IPS-15b (cell line): ENCODE measurements around the gene RECK.
"Not testable (repeated sequence)": the region's sequence is repeated elsewhere in the genome, so short reads cannot be mapped to it uniquely, and the experiment has no call there.

Experiments
- H3K27me3 ChIP-seq: one replicate; pipeline ENCODE4 v1.6.1; 2013; ENCODE audit warnings: low read length; ENCODE audit not compliant: control insufficient read depth, insufficient read depth
- H3K36me3 ChIP-seq: one replicate; pipeline ENCODE4 v1.6.1; 2013; ENCODE audit warnings: low read length; ENCODE audit not compliant: control insufficient read depth, insufficient read depth
- H3K4me1 ChIP-seq: one replicate; pipeline ENCODE4 v1.6.1; 2013; ENCODE audit warnings: mild to moderate bottlenecking, low read length; ENCODE audit not compliant: control insufficient read depth, insufficient read depth
- H3K4me3 ChIP-seq: one replicate; pipeline ENCODE4 v1.5.1; 2013; ENCODE audit warnings: low read depth, low read length
- H3K9ac ChIP-seq: one replicate; pipeline ENCODE4 v1.6.1; 2013; ENCODE audit warnings: low read depth, mild to moderate bottlenecking, low read length
- H3K9me3 ChIP-seq: one replicate; pipeline ENCODE4 v1.6.1; 2013; ENCODE audit warnings: mild to moderate bottlenecking, low read length; ENCODE audit not compliant: control insufficient read depth, insufficient read depth

Gene RECK

DNA sequence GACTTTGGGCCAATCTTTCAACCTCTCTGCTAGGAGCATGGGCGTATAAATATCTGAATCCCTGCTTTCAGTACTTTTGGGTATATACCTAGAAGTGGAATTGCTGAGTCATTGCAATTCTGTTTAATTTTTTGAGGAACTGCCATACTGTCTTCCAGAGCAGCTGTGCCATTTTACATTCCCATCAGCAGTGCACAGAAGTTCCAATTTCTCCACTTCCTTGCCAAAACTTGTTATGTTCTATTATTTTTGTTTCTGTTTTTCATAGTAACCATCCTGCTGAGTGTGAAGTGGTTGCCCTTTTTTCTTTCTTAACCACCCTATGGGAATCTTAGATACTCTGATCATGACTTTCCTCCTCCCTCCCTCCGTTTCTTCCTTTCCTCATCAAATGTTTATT, 121.4 kb downstream of the RECK start:
- peaks cover 9% of the 10 kb centered on the region for H3K4me1 ChIP-seq
- no peaks in the 10 kb centered on the region for H3K36me3 ChIP-seq
- no peak overlapping the region for H3K4me3 ChIP-seq
- no peak overlapping the region for H3K9ac ChIP-seq
- H3K27me3 ChIP-seq: no peaks in the 10 kb centered on the region
- H3K9me3 ChIP-seq: peaks cover 5% of the 10 kb centered on the region

DNA sequence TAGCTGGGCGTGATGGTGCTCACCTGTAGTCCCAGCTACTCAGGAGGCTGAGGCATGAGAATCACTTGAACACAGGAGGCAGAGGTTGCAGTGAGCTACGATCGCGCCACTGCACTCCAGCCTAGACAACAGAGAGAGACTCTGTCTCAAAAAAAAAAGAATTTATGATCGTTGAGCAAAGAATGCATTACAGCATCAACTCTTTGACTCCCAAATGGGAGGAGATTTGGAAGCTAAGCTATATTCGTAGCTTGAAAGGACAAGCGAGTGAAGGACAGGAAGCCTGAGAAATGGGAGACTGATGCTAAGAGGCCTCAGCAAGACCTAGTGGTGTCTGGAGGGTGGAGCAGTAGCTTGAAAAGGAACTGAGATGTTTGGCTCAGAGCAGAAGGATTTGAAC, 122.2 kb downstream of the RECK start:
- peaks cover 5% of the 10 kb centered on the region for H3K9me3 ChIP-seq

DNA sequence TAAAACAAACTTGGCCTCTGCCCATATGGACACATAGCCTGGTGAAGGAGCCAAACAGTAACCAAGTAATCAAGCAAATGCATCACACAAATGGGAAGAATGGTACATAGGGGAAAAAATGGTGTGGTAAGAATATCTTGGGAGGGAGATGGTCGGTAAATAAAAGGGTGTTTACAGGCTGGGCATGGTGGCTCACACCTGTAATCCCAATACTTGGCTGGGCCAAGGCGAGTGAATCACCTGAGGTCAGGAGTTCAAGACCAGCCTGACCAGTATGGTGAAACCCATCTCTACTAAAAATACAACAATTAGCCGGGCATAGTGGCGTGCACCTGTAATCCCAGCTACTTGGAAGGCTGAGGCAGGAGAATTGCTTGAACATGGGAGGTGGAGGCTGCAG, 122.8 kb downstream of the RECK start:
- peaks cover 17% of the 10 kb centered on the region for H3K4me1 ChIP-seq
- not testable (repeated sequence) for H3K27me3 ChIP-seq, H3K36me3 ChIP-seq, H3K4me3 ChIP-seq, H3K9ac ChIP-seq, H3K9me3 ChIP-seq

More for the DNA sequence above, 122.2 kb downstream of the RECK start:
- H3K4me1 ChIP-seq: peaks cover 14% of the 10 kb centered on the region
- H3K9ac ChIP-seq: no peak overlapping the region
- no peaks in the 10 kb centered on the region for H3K36me3 ChIP-seq
- no peaks in the 10 kb centered on the region for H3K27me3 ChIP-seq
- H3K4me3 ChIP-seq: no peak overlapping the region

DNA sequence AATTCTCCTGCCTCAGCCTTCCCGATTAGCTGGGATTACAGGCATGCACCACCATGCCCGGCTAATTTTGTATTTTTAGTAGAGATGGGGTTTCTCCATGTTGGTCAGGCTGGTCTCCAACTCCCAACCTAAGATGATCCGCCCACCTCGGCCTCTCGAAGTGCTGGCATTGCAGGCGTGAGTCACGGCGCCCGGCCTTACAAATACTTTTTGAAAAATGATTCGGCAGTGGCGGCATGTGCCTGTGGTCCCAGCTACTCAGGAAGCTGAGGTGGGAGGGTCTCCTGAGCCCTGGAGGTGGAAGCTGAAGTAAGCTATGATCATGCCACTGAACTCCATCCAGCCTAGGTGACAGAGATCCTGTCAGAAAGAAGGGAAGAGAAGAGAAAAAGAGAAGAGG, 123.4 kb downstream of the RECK start:
- H3K36me3 ChIP-seq, H3K4me3 ChIP-seq, H3K9me3 ChIP-seq, H3K9ac ChIP-seq, H3K27me3 ChIP-seq: not testable (repeated sequence)
- peaks cover 21% of the 10 kb centered on the region for H3K4me1 ChIP-seq

DNA sequence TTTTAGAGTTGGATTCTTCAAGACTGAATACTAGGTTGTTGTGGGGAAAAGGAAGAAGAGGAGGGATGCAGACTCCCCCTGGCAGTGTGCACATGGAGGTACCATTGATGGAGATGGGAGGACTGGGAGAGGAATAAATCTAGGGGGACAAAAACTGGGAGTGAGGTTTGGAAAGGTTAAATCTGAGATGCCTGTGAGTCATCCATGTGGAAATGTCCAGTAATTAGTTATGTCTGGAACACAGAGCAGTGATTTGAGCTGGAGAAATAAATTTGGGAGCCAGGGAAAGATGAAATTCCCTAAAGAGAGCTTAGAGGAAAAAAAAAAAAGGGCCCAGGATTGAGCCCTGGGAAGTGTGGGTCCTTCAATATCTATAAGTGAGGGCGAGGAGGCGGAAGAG, 124.5 kb downstream of the RECK start:
- Histone ChIP-seq H3K9me3 (peaks cover 5% of the 10 kb centered on the region), H3K27me3 (no peaks in the 10 kb centered on the region), H3K4me1 (peaks cover 21% of the 10 kb centered on the region), H3K4me3 (no peak overlapping the region), H3K36me3 (no peaks in the 10 kb centered on the region), H3K9ac (no peak overlapping the region)

DNA sequence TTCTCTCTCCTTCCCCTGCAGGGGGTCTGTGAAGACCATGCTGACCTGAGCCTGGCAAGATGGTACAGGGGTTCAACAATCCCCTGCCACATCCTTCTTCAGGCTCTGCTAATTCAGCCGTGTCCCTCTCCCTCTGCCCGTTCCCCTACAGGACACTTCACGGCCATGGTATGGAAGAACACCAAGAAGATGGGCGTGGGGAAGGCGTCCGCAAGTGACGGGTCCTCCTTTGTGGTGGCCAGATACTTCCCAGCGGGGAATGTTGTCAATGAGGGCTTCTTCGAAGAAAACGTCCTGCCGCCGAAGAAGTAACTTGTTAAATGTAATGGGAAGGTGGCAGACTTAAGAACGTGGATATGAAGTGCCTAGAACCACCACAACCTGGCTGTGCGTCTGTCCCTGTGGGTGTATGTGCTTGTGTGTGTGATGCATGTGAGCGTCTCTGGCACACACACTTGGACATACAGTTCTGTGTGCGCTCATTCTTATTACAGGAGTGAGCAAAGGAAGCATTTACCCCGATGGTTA, 125.6 kb downstream of the RECK start:
- Histone ChIP-seq H3K36me3 (no peaks in the 10 kb centered on the region), H3K9ac (no peak overlapping the region), H3K4me1 (peaks cover 21% of the 10 kb centered on the region), H3K27me3 (no peaks in the 10 kb centered on the region), H3K4me3 (no peak overlapping the region), H3K9me3 (no peaks in the 10 kb centered on the region)

DNA sequence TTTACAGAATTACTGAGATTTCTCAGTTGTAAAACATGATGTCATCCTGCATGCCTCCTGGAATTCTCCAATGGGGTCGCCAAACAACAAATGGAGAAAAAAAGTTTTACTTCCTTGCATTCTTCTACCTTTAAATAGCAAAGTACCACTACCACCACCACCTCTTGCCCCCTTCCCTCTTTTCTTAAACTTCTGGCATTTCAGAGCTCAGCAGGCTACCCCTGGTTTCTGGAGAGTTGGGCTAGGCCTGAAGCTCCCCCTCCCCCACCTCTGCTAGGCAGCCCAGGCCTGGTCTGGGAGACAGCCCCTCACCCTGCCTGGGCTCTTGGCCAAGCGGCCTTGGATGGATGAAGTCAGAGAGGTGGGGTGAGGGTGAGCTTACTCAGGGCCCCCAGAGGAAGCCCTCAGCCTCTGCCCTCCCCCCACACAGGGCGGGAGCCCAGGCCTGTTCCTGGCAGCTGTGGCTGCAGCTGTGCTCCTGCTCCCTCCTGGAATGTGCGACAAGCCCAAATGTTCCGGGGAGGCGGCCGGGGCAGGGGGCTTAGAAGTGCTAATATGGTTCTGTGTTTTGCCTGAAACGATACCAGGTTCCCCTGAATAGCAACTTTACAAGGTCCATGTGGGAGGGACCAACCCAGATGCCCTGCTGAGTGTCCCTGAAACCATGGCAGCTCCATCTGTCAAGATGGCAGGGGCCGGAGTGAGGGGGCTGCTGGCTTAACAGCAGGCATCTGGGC, 126.5 kb downstream of the RECK start:
- Histone ChIP-seq H3K27me3 (no peaks in the 10 kb centered on the region), H3K4me3 (no peak overlapping the region), H3K4me1 (peaks cover 21% of the 10 kb centered on the region), H3K36me3 (no peaks in the 10 kb centered on the region), H3K9me3 (no peaks in the 10 kb centered on the region), H3K9ac (peak overlapping the region; percentile 3)

DNA sequence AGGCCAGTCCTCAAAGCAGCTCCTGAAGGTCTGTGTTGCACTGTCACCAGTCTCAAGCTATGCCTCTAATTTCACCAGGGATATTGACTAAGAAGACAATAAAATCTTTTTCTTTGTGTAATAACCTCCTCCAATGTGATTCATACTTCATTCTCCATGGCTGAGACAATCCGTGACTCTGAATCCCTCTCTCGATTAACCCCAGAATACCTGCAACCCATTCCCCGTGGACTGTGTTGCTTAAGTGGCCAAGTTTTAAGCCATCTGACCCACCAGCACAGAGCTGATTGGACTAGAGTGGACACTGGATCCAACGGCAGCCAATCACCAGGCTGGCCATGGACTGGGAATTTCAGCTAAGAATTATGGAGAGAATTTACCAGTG, 127.1 kb downstream of the RECK start:
- Histone ChIP-seq H3K9me3 (no peaks in the 10 kb centered on the region), H3K4me1 (peaks cover 21% of the 10 kb centered on the region), H3K36me3 (no peaks in the 10 kb centered on the region), H3K4me3 (no peak overlapping the region), H3K27me3 (peaks cover 2% of the 10 kb centered on the region), H3K9ac (no peak overlapping the region)

DNA sequence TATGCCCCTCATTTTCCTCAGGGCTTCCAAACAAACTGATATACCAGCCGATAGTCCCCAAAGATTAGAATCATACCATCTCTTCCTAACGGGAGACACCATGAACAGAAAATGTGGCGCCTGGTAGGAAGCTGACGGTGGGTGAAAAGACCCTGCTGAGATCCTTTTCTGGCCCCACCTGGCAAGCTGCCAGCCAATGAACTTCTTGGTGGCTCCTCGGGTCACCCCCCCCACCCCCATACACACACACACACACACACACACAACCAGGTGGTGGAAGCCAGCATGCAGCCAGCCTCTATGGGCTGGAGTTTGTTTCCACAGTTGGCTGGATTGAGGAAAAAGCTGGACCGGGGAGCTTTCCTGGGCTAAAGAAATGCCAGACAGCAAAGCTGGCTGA, 127.7 kb downstream of the RECK start:
- Histone ChIP-seq H3K4me1 (peaks cover 21% of the 10 kb centered on the region), H3K4me3 (no peak overlapping the region), H3K36me3 (no peaks in the 10 kb centered on the region), H3K9ac (no peak overlapping the region), H3K27me3 (peaks cover 4% of the 10 kb centered on the region), H3K9me3 (no peaks in the 10 kb centered on the region)

DNA sequence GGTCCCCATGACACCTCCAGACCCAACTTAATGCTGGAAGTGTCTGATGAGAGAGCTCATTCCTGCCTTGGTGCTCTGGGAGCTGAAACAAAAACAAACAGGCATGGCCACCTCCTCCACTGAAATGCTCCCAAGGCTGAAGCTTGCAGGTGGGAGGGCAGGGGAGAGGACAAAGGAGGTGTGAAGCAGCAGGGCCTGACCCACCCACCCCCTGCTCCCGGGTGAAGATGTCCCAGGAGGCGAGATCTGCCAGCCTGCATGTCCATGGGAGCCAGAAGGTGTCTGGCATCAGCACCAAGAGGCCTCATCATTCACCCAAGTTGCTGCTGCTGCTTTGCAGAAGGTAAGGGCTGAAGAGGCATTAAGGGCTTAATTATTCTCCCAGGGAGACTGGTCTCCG, 128.3 kb downstream of the RECK start:
- peaks cover 21% of the 10 kb centered on the region for H3K4me1 ChIP-seq
- no peaks in the 10 kb centered on the region for H3K36me3 ChIP-seq
- H3K9ac ChIP-seq: no peak overlapping the region
- H3K4me3 ChIP-seq: no peak overlapping the region
- peaks cover 4% of the 10 kb centered on the region for H3K27me3 ChIP-seq
- H3K9me3 ChIP-seq: no peaks in the 10 kb centered on the region

DNA sequence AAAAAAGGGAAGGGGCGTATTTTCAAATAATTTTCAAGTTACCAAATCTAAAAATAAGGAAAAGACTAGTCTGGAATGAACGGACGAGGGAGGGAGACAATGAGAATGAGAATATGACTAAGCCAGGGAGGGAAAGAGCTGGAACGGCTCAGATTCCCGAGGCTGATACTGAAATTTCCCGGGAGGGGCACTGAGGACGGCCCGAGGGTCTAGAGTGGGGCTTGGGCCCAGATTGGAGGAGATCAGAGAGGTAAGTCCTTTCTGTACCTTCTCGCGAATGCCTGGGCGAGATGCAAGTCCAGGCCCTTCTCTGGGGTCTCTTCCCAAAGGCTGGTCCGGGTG, 129.1 kb downstream of the RECK start:
- Histone ChIP-seq H3K27me3 (peaks cover 4% of the 10 kb centered on the region), H3K36me3 (no peaks in the 10 kb centered on the region), H3K4me3 (peak overlapping the region; percentile 70), H3K9ac (no peak overlapping the region), H3K9me3 (no peaks in the 10 kb centered on the region), H3K4me1 (peaks cover 21% of the 10 kb centered on the region)

DNA sequence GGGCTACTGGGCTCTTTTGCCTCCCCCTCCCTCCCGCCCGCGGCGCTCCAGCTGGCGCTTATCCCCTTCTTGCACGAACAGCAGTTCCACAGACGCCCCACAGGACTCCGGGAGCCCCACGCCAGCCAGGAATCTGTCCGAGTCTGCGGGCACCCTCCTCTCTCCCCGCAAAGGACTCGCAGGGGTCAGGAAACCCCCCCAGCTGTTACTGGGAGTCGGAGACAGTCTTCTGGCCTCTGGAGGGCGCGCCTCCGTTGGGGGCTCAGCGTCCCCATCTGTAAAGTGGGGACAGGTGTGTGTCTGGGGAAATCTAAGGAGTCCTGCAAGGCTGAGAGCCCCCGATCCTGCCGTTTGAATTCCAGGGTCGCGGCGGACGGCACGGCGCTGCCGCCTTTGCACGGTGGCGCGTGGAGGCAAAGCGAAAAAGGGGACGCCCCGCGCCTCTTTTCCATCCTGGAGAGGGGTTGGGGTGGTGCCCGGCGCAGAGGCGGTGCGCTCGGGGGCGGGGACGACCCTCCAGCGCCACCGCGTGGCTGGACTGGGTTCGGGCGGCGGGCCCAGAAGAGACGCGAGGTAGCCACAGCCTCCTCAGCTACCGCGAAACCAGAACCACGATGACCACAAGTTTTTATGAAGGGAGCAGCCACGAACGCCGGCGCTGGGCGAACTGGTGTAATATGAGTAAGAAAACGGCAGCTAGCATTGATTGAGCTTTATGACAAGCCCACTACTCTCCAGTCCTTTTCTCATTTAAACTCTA, 129.6 kb downstream of the RECK start:
- Histone ChIP-seq H3K36me3 (no peaks in the 10 kb centered on the region), H3K9me3 (no peaks in the 10 kb centered on the region), H3K4me3 (peak overlapping the region; percentile 70), H3K27me3 (peaks cover 4% of the 10 kb centered on the region), H3K9ac (no peak overlapping the region), H3K4me1 (peaks cover 21% of the 10 kb centered on the region)
